Measurements from ENCODE around the gene PGAP1.

Gene PGAP1

GRCh38 chr2:196944570-196944969 is 18.1 kb upstream of the PGAP1 start:
- DNase-seq: no peak

GRCh38 chr2:196941398-196942078 is 15.0 kb upstream of the PGAP1 start:
- no peak for DNase-seq

GRCh38 chr2:196939371-196939770 is 12.9 kb upstream of the PGAP1 start:
- DNase-seq: no peak

- DNase-seq: no peak
Observed at GRCh38 chr2:196935432-196935831, 8.9 kb upstream of the PGAP1 start.

GRCh38 chr2:196934672-196935071 is 8.2 kb upstream of the PGAP1 start:
- no peak for DNase-seq

- DNase-seq: no peak
Observed at GRCh38 chr2:196931555-196931954, 5.0 kb upstream of the PGAP1 start.

- peak; percentile 78 for DNase-seq
Observed at GRCh38 chr2:196927376-196928225, 1.1 kb upstream of the PGAP1 start.

- peak; percentile 63 for DNase-seq
Observed at GRCh38 chr2:196925768-196926561, 542 bp downstream of the PGAP1 start.

- no peak for DNase-seq
Observed at GRCh38 chr2:196925051-196925767, 1.3 kb downstream of the PGAP1 start.

- no peak for DNase-seq
Observed at GRCh38 chr2:196924051-196924450, 2.5 kb downstream of the PGAP1 start.

GRCh38 chr2:196918927-196919326 is 7.6 kb downstream of the PGAP1 start:
- no peak for DNase-seq

GRCh38 chr2:196917802-196918201 is 8.7 kb downstream of the PGAP1 start:
- DNase-seq: no peak

- DNase-seq: no peak
Observed at GRCh38 chr2:196915507-196916189, 10.9 kb downstream of the PGAP1 start.

GRCh38 chr2:196914867-196915460 is 11.5 kb downstream of the PGAP1 start:
- DNase-seq: no peak

GRCh38 chr2:196913691-196914090 is 12.8 kb downstream of the PGAP1 start:
- DNase-seq: no peak

GRCh38 chr2:196905365-196905764 is 21.1 kb downstream of the PGAP1 start:
- peak; percentile 28 for DNase-seq

GRCh38 chr2:196902828-196903227 is 23.7 kb downstream of the PGAP1 start:
- DNase-seq: no peak

GRCh38 chr2:196900843-196901242 is 25.7 kb downstream of the PGAP1 start:
- DNase-seq: no peak

- no peak for DNase-seq
Observed at GRCh38 chr2:196899976-196900375, 26.5 kb downstream of the PGAP1 start.

GRCh38 chr2:196891136-196891535 is 35.4 kb downstream of the PGAP1 start:
- DNase-seq: no peak

GRCh38 chr2:196887431-196887830 is 39.1 kb downstream of the PGAP1 start:
- no peak for DNase-seq

GRCh38 chr2:196884368-196884767 is 42.1 kb downstream of the PGAP1 start:
- DNase-seq: no peak

Measured in DMS53 (cell line).